Body of pancreas (tissue), 4 donors: ENCODE results near the gene SUN1.

Source experiments
- CTCF ChIP-seq, 7 experiments: fragments of 450-650 bp in 4 of 7; fragments of 200-600 bp in 3 of 7; sonication (generic) in 3 of 7; IDR thresholded peaks; one replicate each; pipeline ENCODE4 v1.5.1; 2016 to 2019; ENCODE audit warnings: antibody characterized with exemption in 7 of 7
- POLR2A ChIP-seq, 3 donors: fragments of 450-650 bp; IDR thresholded peaks; one replicate each; pipeline ENCODE4 v1.6.1; 2016; ENCODE audit warnings: antibody characterized with exemption in 3 of 3, mild to moderate bottlenecking in 2 of 3

DNA sequence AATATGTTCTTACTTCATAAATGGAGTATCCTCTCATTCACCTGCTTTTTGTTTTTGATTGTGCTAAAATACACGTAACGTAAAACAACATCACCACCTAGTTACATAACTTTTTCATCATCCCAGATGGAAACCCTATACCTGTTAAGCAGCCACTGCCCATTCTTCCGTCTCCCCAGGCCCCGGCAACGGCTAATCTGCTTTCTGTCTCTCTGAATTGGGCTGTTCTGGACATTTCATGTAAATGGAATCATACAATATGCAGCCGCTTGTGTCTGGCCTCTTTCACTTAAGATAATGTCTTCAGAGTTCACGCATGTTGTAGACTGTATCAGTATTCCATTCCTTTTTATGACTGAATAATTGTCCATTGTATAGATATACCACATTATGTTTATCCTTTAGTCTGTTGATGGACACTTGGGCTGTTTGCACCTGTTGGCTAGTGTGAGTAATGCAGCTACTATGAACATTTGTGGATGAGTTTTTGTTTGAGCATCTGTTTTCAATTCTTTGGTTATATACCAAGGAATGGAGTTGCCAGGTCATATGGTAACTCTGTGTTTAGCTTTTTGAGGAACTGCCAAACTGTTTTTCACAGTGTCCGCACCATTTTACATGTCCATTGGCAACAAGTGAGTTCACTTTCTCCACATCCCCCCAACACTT, 14.1 kb upstream of the SUN1 start:
- peak in 5 of 7 experiments; percentile 24 to 42 (median 33) for TF ChIP-seq CTCF (IDR thresholded peaks at IDR 0.05)
- no peak for TF ChIP-seq POLR2A (IDR thresholded peaks at IDR 0.05)
